HG03460 (cell line): Measurements from ENCODE around the gene LILRA5.
"Not testable (repeated sequence)": the region's sequence is repeated elsewhere in the genome, so short reads cannot be mapped to it uniquely, and the experiment has no call there.

ENCODE experiments used
- ATAC-seq: cut with Tn5 transposase; IDR thresholded peaks from one replicate; pipeline ENCODE4 v1.9.1; 2021; ENCODE audit not compliant: unreplicated experiment

Gene LILRA5

GRCh38 chr19:54277111-54277615 is 35.8 kb downstream of the LILRA5 start:
- ATAC-seq, result not testable (repeated sequence)

- no peak for ATAC-seq
Observed at GRCh38 chr19:54275951-54276350, 37.0 kb downstream of the LILRA5 start.

- ATAC-seq, result not testable (repeated sequence)
Observed at GRCh38 chr19:54274516-54274915, 38.5 kb downstream of the LILRA5 start.

- no peak for ATAC-seq
Observed at GRCh38 chr19:54273821-54274220, 39.1 kb downstream of the LILRA5 start.

- ATAC-seq, result not testable (repeated sequence)
Observed at GRCh38 chr19:54272181-54272580, 40.8 kb downstream of the LILRA5 start.

- not testable (repeated sequence) for ATAC-seq
Observed at GRCh38 chr19:54271587-54271986, 41.4 kb downstream of the LILRA5 start.

- no peak for ATAC-seq
Observed at GRCh38 chr19:54271106-54271505, 41.9 kb downstream of the LILRA5 start.

- no peak for ATAC-seq
Observed at GRCh38 chr19:54268936-54269335, 44.0 kb downstream of the LILRA5 start.

- no peak for ATAC-seq
Observed at GRCh38 chr19:54266133-54266532, 46.8 kb downstream of the LILRA5 start.

- ATAC-seq, result no peak
Observed at GRCh38 chr19:54262470-54262869, 50.5 kb downstream of the LILRA5 start.

- no peak for ATAC-seq
Observed at GRCh38 chr19:54262066-54262465, 50.9 kb downstream of the LILRA5 start.

- ATAC-seq, result no peak
Observed at GRCh38 chr19:54257116-54257480, 55.9 kb downstream of the LILRA5 start, which contains the start of gene LILRB5. Gene LILRB5, minus strand, starts transcription at chr19:54257273. Its CDS starts 80 bp downstream, at chr19:54257193.
